ENCODE measurements around the gene SLX9.

DNA sequence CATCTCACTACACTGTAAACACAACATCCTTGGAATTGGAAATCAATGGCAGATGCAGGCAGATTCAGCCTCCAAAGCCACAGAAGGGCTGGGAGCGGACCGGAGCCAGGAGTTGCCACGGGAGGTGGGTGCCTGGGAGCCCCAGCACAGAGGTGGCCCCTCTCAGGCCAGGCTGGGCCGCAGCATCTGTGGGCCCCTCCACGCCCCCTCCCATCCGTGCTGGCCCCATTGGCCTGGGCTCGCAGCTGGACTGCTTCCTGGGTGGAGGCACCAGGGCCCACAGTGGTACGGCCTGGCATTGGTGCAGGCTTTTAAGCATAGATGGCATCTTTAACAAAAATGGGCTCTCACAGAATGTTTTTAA lies 64.2 kb downstream of the SLX9 start:
- TF ChIP-seq, protein P1, sequence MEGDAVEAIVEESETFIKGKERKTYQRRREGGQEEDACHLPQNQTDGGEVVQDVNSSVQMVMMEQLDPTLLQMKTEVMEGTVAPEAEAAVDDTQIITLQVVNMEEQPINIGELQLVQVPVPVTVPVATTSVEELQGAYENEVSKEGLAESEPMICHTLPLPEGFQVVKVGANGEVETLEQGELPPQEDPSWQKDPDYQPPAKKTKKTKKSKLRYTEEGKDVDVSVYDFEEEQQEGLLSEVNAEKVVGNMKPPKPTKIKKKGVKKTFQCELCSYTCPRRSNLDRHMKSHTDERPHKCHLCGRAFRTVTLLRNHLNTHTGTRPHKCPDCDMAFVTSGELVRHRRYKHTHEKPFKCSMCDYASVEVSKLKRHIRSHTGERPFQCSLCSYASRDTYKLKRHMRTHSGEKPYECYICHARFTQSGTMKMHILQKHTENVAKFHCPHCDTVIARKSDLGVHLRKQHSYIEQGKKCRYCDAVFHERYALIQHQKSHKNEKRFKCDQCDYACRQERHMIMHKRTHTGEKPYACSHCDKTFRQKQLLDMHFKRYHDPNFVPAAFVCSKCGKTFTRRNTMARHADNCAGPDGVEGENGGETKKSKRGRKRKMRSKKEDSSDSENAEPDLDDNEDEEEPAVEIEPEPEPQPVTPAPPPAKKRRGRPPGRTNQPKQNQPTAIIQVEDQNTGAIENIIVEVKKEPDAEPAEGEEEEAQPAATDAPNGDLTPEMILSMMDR (IDR thresholded peaks at IDR 0.05) = no peak
- TF ChIP-seq ZFX (IDR thresholded peaks at IDR 0.05; ENCODE audit: borderline replicate concordance) = no peak
